ENCODE results near the gene SLC22A17. TPM values are rescaled to one million over a fixed set of nuclear protein-coding genes. Genes with fewer than 3 reads are reported as not detected.

Gene SLC22A17
- polyA plus RNA-seq, 1 donor from 2014 or later, result 182 TPM

GRCh38 chr14:23346693-23347405, 5.8 kb downstream of the SLC22A17 start:
- no peaks in the 10 kb centered on the region for H3K79me2 ChIP-seq (replicated peaks; ENCODE audit: insufficient read depth, low read length)
- no peak overlapping the region for H3K27ac ChIP-seq (ENCODE audit: low read length)
- H3K27me3 ChIP-seq (ENCODE audit: insufficient read depth, low read depth, low read length), result no peaks in the 10 kb centered on the region
- no peaks in the 10 kb centered on the region for H3K36me3 ChIP-seq (ENCODE audit: insufficient read depth, low read length)
- H3K4me3 ChIP-seq (ENCODE audit: low read length), result no peak overlapping the region
- no peaks in the 10 kb centered on the region for H3K9me3 ChIP-seq (ENCODE audit: low read length)
- H3F3A ChIP-seq (ENCODE audit: insufficient read depth, low read length, poor library complexity, severe bottlenecking), result no peaks in the 10 kb centered on the region
- no peak for TF ChIP-seq EZH2 (IDR thresholded peaks at IDR 0.05; ENCODE audit: borderline replicate concordance, insufficient read depth, low read length, poor library complexity, severe bottlenecking)
- TF ChIP-seq CTCF (IDR thresholded peaks at IDR 0.05; ENCODE audit: poor library complexity, severe bottlenecking), result no peak
- no peak for TF ChIP-seq EP300 (conservative IDR thresholded peaks at IDR 0.05; ENCODE audit: poor library complexity, severe bottlenecking)
- H4K20me1 ChIP-seq (ENCODE audit: insufficient read depth), result no peaks in the 10 kb centered on the region
- no peak overlapping the region for H2AFZ ChIP-seq (ENCODE audit: low read depth, low read length)
- no peak overlapping the region for H3K9ac ChIP-seq (ENCODE audit: low read length)
- no peak overlapping the region for H3K4me2 ChIP-seq (ENCODE audit: low read length)
- no peaks in the 10 kb centered on the region for H3K9me2 ChIP-seq (ENCODE audit: insufficient read depth, low read length)

GRCh38 chr14:23345987-23346692, 6.5 kb downstream of the SLC22A17 start:
- H3K4me3 ChIP-seq (ENCODE audit: low read length), result no peak overlapping the region
- no peaks in the 10 kb centered on the region for H3K9me3 ChIP-seq (ENCODE audit: low read length)
- no peaks in the 10 kb centered on the region for H3K36me3 ChIP-seq (ENCODE audit: insufficient read depth, low read length)
- TF ChIP-seq RAD21 (conservative IDR thresholded peaks at IDR 0.05), result no peak
- no peak for TF ChIP-seq SMC3 (conservative IDR thresholded peaks at IDR 0.05; ENCODE audit: poor library complexity)
- no peak for TF ChIP-seq REST (IDR thresholded peaks at IDR 0.05; ENCODE audit: borderline replicate concordance)
- TF ChIP-seq EZH2 (IDR thresholded peaks at IDR 0.05; ENCODE audit: borderline replicate concordance, insufficient read depth, low read length, poor library complexity, severe bottlenecking), result no peak
- no peak for TF ChIP-seq EP300 (conservative IDR thresholded peaks at IDR 0.05; ENCODE audit: poor library complexity, severe bottlenecking)
- no peak for TF ChIP-seq CTCF (IDR thresholded peaks at IDR 0.05; ENCODE audit: poor library complexity, severe bottlenecking)
- no peak for TF ChIP-seq TAF1 (IDR thresholded peaks at IDR 0.05; ENCODE audit: low read depth)
- no peak for TF ChIP-seq MXI1 (conservative IDR thresholded peaks at IDR 0.05; ENCODE audit: poor library complexity, severe bottlenecking)
- no peak for TF ChIP-seq POLR2AphosphoS5 (IDR thresholded peaks at IDR 0.05)
- H3K27me3 ChIP-seq (ENCODE audit: insufficient read depth, low read depth, low read length), result no peaks in the 10 kb centered on the region
- no peak overlapping the region for H3K9ac ChIP-seq (ENCODE audit: low read length)
- no peaks in the 10 kb centered on the region for H3K79me2 ChIP-seq (replicated peaks; ENCODE audit: insufficient read depth, low read length)
- no peak overlapping the region for H3K4me2 ChIP-seq (ENCODE audit: low read length)
- H3F3A ChIP-seq (ENCODE audit: insufficient read depth, low read length, poor library complexity, severe bottlenecking), result no peaks in the 10 kb centered on the region
- H3K27ac ChIP-seq (ENCODE audit: low read length), result no peak overlapping the region
- no peaks in the 10 kb centered on the region for H4K20me1 ChIP-seq (ENCODE audit: insufficient read depth)
- no peak overlapping the region for H2AFZ ChIP-seq (ENCODE audit: low read depth, low read length)
- H3K9me2 ChIP-seq (ENCODE audit: insufficient read depth, low read length), result no peaks in the 10 kb centered on the region
